Activated CD4-positive, alpha-beta T cell treated with anti-CD3 and anti-CD28 coated beads for 36 hours (primary cell): Measurements from ENCODE around the gene BICDL1. TPM values are rescaled to one million over a fixed set of nuclear protein-coding genes. Genes with fewer than 3 reads are reported as not detected.
A peak's percentile ranks its signal among the peaks of the same experiment; 100 is the strongest.
"Not testable (repeated sequence)": the region's sequence is repeated elsewhere in the genome, so short reads cannot be mapped to it uniquely, and the experiment has no call there.

ENCODE experiments used
- ATAC-seq: fragments of 200-7000 bp; cut with Tn5 transposase; one replicate; pipeline ENCODE4 v1.10.0; 2021; ENCODE audit warnings: mild to moderate bottlenecking, moderate library complexity
- CTCF ChIA-PET: fragments of 350-600 bp; sonication (Branson Sonifier 250); formaldehyde crosslinking; loops from one replicate; lab custom pipeline; 2021; ENCODE audit warnings: antibody characterized with exemption; lab: Charles Lee
- POLR2A ChIA-PET: fragments of 350-600 bp; sonication (Branson Sonifier 250); formaldehyde crosslinking; loops from one replicate; lab custom pipeline; 2021; ENCODE audit warnings: antibody characterized with exemption, inconsistent platforms; lab: Charles Lee
- DNase-seq: peaks from one replicate; pipeline ENCODE4 v3.0.0-alpha.2; 2020
- H3K27ac Mint-ChIP-seq: one replicate; pipeline ENCODE4 v1.8.0; 2021; ENCODE audit warnings: mixed read lengths
- H3K27me3 Mint-ChIP-seq: one replicate; pipeline ENCODE4 v1.8.0; 2021; ENCODE audit warnings: mixed read lengths
- H3K36me3 Mint-ChIP-seq: one replicate; pipeline ENCODE4 v1.8.0; 2021; ENCODE audit warnings: low read depth, mixed read lengths
- H3K4me1 Mint-ChIP-seq: one replicate; pipeline ENCODE4 v1.8.0; 2021; ENCODE audit warnings: mixed read lengths
- H3K4me3 Mint-ChIP-seq: one replicate; pipeline ENCODE4 v1.8.0; 2021; ENCODE audit warnings: mild to moderate bottlenecking, moderate library complexity, mixed read lengths
- H3K9me3 Mint-ChIP-seq: one replicate; pipeline ENCODE4 v1.8.0; 2021; ENCODE audit warnings: low read depth, mixed read lengths
- intact Hi-C, 2 experiments: fragments of 100-400 bp; cut with DNase I in 1 of 2; cut with micrococcal nuclease in 1 of 2; formaldehyde crosslinking; loops; one replicate each; pipeline versions ENCODE4 v1.14.2 to v1.15.1; 2022 to 2024; cut with DNase I, micrococcal nuclease
- total RNA-seq, 2 experiments: library from RNA; stranded (reverse); gene quantifications; one replicate each; pipeline ENCODE4 v1.2.3, GENCODE V29; 2021

Gene BICDL1
- total RNA-seq, 2 experiments from 2014 or later: 106 to 132 TPM

GRCh38 chr12:119998471-119999245 is 9.6 kb downstream of the BICDL1 start:
- ChIA-PET POLR2A (interaction anchor here (0.6 to 1.9 kb wide), 7 partner anchors 8 to 31 kb away, joined by 3 to 13 read pairs (median 5); partner anchors contain the start of gene BICDL1), CTCF (interaction anchor here (0.5 to 4.1 kb wide), 7 partner anchors 8 to 102 kb away, joined by 3 to 22 read pairs (median 3); no protein-coding TSS in a partner anchor)
- Mint-ChIP-seq H3K36me3 (peaks cover 81% of the 10 kb centered on the region), H3K4me3 (no peak overlapping the region), H3K27me3 (no peaks in the 10 kb centered on the region), H3K27ac (peak overlapping the region; percentile 35), H3K4me1 (peaks cover 79% of the 10 kb centered on the region), H3K9me3 (no peaks in the 10 kb centered on the region)
- intact Hi-C loops: no loop called here
- DNase-seq: no peak
- ATAC-seq: peak; percentile 38

GRCh38 chr12:120000556-120000955 is 11.5 kb downstream of the BICDL1 start:
- Mint-ChIP-seq H3K27me3 (no peaks in the 10 kb centered on the region), H3K4me1 (peaks cover 71% of the 10 kb centered on the region), H3K4me3 (no peak overlapping the region), H3K9me3 (no peaks in the 10 kb centered on the region), H3K27ac (peak overlapping the region; percentile 44), H3K36me3 (peaks cover 75% of the 10 kb centered on the region)
- ChIA-PET CTCF (no interaction called here), POLR2A (interaction anchor here (0.5 to 1.2 kb wide), 2 partner anchors 45 to 119 kb away, joined by 4 to 5 read pairs; no protein-coding TSS in a partner anchor)
- ATAC-seq: no peak
- intact Hi-C loops: no loop called here
- DNase-seq: no peak

- H3K4me3 Mint-ChIP-seq: peak overlapping the region; percentile 63
- H3K9me3 Mint-ChIP-seq: peaks cover 4% of the 10 kb centered on the region
- H3K4me1 Mint-ChIP-seq: peaks cover 85% of the 10 kb centered on the region
- ATAC-seq (peak; percentile 80), DNase-seq (peak; percentile 69)
- ChIA-PET CTCF (interaction anchor here (0.7 to 2.4 kb wide), 9 partner anchors 9 to 116 kb away, joined by 3 to 22 read pairs (median 7); partner anchors contain the start of gene BICDL1), POLR2A (interaction anchor here (0.5 to 3.6 kb wide), 20 partner anchors 8 to 336 kb away, joined by 3 to 98 read pairs (median 8); partner anchors contain the start of genes BICDL1, RAB35, RNU4-1 and RNU4-2)
- H3K36me3 Mint-ChIP-seq: peaks cover 76% of the 10 kb centered on the region
- H3K27me3 Mint-ChIP-seq: no peaks in the 10 kb centered on the region
- intact Hi-C loops: loop anchor here (1.0 to 2.0 kb wide), 4 partner anchors 13 to 110 kb away; partner anchors contain the start of gene RAB35 (in 1 of the 2)
- peak overlapping the region; percentile 100 for H3K27ac Mint-ChIP-seq
Measured at GRCh38 chr12:120006258-120006975, 17.4 kb downstream of the BICDL1 start.

DNA sequence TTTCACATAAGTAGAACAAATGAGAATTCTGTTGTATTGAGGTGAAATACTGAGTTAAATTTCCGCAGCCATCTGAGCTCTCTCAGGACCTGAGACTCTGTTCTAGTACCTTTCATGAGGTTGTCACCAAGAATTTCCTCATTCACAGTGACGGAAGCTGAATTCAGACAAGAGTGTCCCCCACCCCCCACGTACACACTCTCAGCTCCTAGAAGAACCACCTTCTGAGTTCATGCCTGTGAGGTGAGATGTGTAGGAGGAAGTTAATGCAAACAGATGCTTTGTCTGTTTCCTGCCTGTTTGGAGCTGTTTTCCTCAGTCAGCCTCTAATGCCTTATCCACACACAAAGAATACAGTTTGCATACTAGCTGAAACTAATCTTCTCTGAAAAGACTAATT is 18.2 kb downstream of the BICDL1 start:
- H3K27ac Mint-ChIP-seq: peak overlapping the region; percentile 100

DNA sequence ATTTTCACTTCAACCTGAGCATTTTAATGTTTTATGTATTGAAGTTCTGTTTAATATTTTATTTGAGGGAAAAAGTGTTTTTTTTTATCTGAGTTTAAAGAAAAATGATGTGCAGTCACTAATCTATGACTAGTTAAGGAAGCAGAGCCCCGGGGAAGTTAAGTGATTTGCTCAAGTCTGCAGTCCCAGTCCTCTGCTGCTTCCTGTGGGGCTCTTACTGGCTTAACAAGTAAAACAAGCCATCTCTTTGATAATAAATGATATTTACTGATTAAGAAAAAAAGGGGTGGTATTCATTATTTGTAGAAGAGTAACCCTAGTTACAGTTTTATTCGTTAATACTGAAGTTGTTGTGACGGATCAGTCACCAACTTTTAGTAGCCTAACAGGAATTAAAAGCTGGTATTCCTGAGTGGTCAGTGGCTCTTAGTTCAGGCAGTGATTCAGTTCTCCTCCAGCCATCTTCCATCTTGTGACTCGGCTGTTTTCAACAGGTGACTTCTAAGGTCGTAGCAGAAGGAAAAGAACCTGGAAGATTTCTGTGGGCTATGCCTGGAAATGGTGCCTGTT is 21.7 kb downstream of the BICDL1 start:
- Mint-ChIP-seq H3K36me3 (peaks cover 74% of the 10 kb centered on the region), H3K4me3 (peak overlapping the region; percentile 44), H3K9me3 (peaks cover 4% of the 10 kb centered on the region), H3K27ac (peak overlapping the region; percentile 99), H3K4me1 (peaks cover 95% of the 10 kb centered on the region), H3K27me3 (no peaks in the 10 kb centered on the region)
- ATAC-seq (no peak), DNase-seq (peak; percentile 49)
- ChIA-PET CTCF (interaction anchor here (1.0 to 1.3 kb wide), 2 partner anchors 22 to 109 kb away, joined by 3 read pairs; partner anchors contain the start of gene BICDL1), POLR2A (interaction anchor here (0.7 to 6.6 kb wide), 5 partner anchors 17 to 281 kb away, joined by 3 to 80 read pairs (median 5); partner anchors contain the start of genes BICDL1, RNU4-1, RNU4-2 and RPLP0)
- intact Hi-C loops: loop anchor here (5.0 to 10.0 kb wide), 4 partner anchors 282 to 1966 kb away; partner anchors contain the start of genes COX6A1 (in 1 of the 2), RNU4-1 (in 1 of the 2), RNU4-2 (in 1 of the 2) and SETD1B (in 1 of the 2)

More for the DNA sequence above, 18.2 kb downstream of the BICDL1 start:
- Mint-ChIP-seq H3K9me3 (peaks cover 4% of the 10 kb centered on the region), H3K36me3 (peaks cover 75% of the 10 kb centered on the region), H3K4me1 (peaks cover 85% of the 10 kb centered on the region), H3K4me3 (peak overlapping the region; percentile 63), H3K27me3 (no peaks in the 10 kb centered on the region)
- CTCF ChIA-PET: interaction anchor here (0.9 to 2.4 kb wide), 10 partner anchors 8 to 189 kb away, joined by 3 to 22 read pairs (median 6); partner anchors contain the start of gene BICDL1
- POLR2A ChIA-PET: interaction anchor here (0.7 to 3.6 kb wide), 18 partner anchors 8 to 337 kb away, joined by 3 to 98 read pairs (median 8); partner anchors contain the start of genes BICDL1, RAB35, RNU4-1 and RNU4-2
- intact Hi-C loops: loop anchor here (1.0 to 2.0 kb wide), 5 partner anchors 16 to 194 kb away; partner anchors contain the start of genes BICDL1 (in 1 of the 2), RAB35 (in 1 of the 2) and RPLP0 (in 1 of the 2)
- DNase-seq: peak; percentile 86
- peak; percentile 57 for ATAC-seq

- Mint-ChIP-seq H3K27ac (peak overlapping the region; percentile 99), H3K36me3 (peaks cover 72% of the 10 kb centered on the region), H3K4me3 (peak overlapping the region; percentile 65), H3K4me1 (peaks cover 91% of the 10 kb centered on the region), H3K27me3 (no peaks in the 10 kb centered on the region), H3K9me3 (peaks cover 4% of the 10 kb centered on the region)
- ATAC-seq (peak; percentile 70), DNase-seq (peak; percentile 87)
- intact Hi-C loops: loop anchor here (1.0 to 10.0 kb wide), 12 partner anchors 23 to 1967 kb away; partner anchors contain the start of genes RNU4-1 (in 2 of the 2), BICDL1 (in 1 of the 2), COX6A1 (in 1 of the 2) and GCN1 (in 1 of the 2)
- POLR2A ChIA-PET: interaction anchor here (0.6 to 6.6 kb wide), 3 partner anchors 22 to 107 kb away, joined by 3 to 80 read pairs (median 55); partner anchors contain the start of genes BICDL1 and RAB35
- CTCF ChIA-PET: interaction anchor here (0.7 kb wide), 1 partner anchor 23 kb away, joined by 3 read pairs; the partner anchor contains the start of gene BICDL1
Measured at GRCh38 chr12:120012067-120012621, 23.1 kb downstream of the BICDL1 start.

DNA sequence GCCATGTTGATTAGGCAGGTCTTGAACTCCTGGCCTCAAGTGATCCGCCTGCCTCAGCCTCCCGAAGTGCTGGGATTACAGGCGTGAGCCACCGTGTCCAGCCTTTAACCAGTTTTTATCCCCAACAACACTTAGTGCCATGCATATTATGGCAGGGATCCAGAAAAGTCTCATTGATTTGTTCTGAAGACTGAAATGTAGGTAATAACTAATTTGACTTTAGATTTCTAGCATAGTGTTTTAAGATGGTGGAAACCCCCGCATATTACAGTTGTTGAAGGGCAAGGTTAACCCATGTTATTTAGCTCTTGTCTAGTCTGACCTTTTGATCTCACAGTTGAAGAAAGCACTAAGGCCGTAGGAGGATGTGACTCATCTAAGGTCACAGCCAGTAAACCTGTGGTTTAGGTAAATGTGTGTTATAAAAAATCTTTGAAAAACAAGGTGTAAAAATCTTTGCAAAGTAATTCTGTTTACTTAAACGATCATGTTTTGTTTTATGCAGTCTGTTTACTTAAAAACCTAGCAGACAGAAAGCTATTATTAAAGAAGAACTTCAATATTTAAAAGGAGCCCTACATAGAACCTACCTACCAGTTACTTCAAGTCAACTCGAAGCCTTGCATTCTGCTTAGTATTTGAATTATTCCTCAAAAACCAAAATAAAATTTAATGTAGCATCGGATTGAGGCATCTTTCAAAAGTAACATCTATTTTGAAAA is 24.8 kb downstream of the BICDL1 start:
- peak overlapping the region; percentile 41 for H3K4me3 Mint-ChIP-seq
- ATAC-seq (peak; percentile 37), DNase-seq (peak; percentile 73)
- POLR2A ChIA-PET: interaction anchor here (0.6 to 6.6 kb wide), 12 partner anchors 15 to 1970 kb away, joined by 3 to 80 read pairs (median 6); partner anchors contain the start of genes BICDL1, RAB35, RNU4-1 and RNU4-2
- H3K4me1 Mint-ChIP-seq: peaks cover 90% of the 10 kb centered on the region
- no peaks in the 10 kb centered on the region for H3K9me3 Mint-ChIP-seq
- no peaks in the 10 kb centered on the region for H3K27me3 Mint-ChIP-seq
- peak overlapping the region; percentile 99 for H3K27ac Mint-ChIP-seq
- peaks cover 71% of the 10 kb centered on the region for H3K36me3 Mint-ChIP-seq
- CTCF ChIA-PET: interaction anchor here (0.5 to 1.8 kb wide), 5 partner anchors 12 to 106 kb away, joined by 3 to 7 read pairs (median 4); partner anchors contain the start of gene BICDL1
- intact Hi-C loops: loop anchor here (2.0 to 10.0 kb wide), 6 partner anchors 181 to 1969 kb away; partner anchors contain the start of genes RNU4-1 (in 2 of the 2), COX6A1 (in 1 of the 2), GCN1 (in 1 of the 2) and RNU4-2 (in 1 of the 2)

- POLR2A ChIA-PET: interaction anchor here (1.0 to 6.6 kb wide), 14 partner anchors 8 to 1970 kb away, joined by 3 to 80 read pairs (median 6); partner anchors contain the start of genes BICDL1, RAB35, RNU4-1 and RNU4-2
- not testable (repeated sequence) for H3K9me3 Mint-ChIP-seq, ATAC-seq, H3K27me3 Mint-ChIP-seq
- intact Hi-C loops: loop anchor here (5.0 to 10.0 kb wide), 4 partner anchors 278 to 1970 kb away; partner anchors contain the start of genes COX6A1 (in 1 of the 2), RNU4-1 (in 1 of the 2), RNU4-2 (in 1 of the 2) and SETD1B (in 1 of the 2)
- Mint-ChIP-seq H3K27ac (peak overlapping the region; percentile 99), H3K36me3 (peaks cover 68% of the 10 kb centered on the region), H3K4me3 (peak overlapping the region; percentile 41), H3K4me1 (peaks cover 89% of the 10 kb centered on the region)
- peak; percentile 38 for DNase-seq
- CTCF ChIA-PET: interaction anchor here (0.8 to 1.8 kb wide), 8 partner anchors 7 to 105 kb away, joined by 3 to 8 read pairs (median 4); partner anchors contain the start of gene BICDL1
Measured at GRCh38 chr12:120014381-120014735, 25.3 kb downstream of the BICDL1 start.

GRCh38 chr12:120015313-120015712 is 26.3 kb downstream of the BICDL1 start:
- Mint-ChIP-seq H3K27ac (peak overlapping the region; percentile 99), H3K4me3 (peak overlapping the region; percentile 54), H3K4me1 (peaks cover 88% of the 10 kb centered on the region), H3K9me3 (no peaks in the 10 kb centered on the region), H3K27me3 (no peaks in the 10 kb centered on the region), H3K36me3 (peaks cover 67% of the 10 kb centered on the region)
- intact Hi-C loops: loop anchor here in 1 of 2 experiments (10.0 kb wide), 1 partner anchor 1971 kb away; no protein-coding TSS in a partner anchor
- DNase-seq (peak; percentile 87), ATAC-seq (peak; percentile 52)
- POLR2A ChIA-PET: interaction anchor here (0.6 to 6.6 kb wide), 15 partner anchors 9 to 1158 kb away, joined by 3 to 80 read pairs (median 6); partner anchors contain the start of genes BICDL1, RAB35, RNU4-1 and RNU4-2
- CTCF ChIA-PET: interaction anchor here (0.8 to 1.8 kb wide), 8 partner anchors 8 to 186 kb away, joined by 3 to 11 read pairs (median 4); partner anchors contain the start of genes BICDL1 and RPLP0
